ENCODE results near the gene DNAAF8. TPM values are rescaled to one million over a fixed set of nuclear protein-coding genes. Genes with fewer than 3 reads are reported as not detected.
A peak's percentile ranks its signal among the peaks of the same experiment; 100 is the strongest.

DNAAF8 gene
- polyA plus RNA-seq, 3 donors: 0.04 to 0.36 TPM; not detected in 1

- TF ChIP-seq CTCF (IDR thresholded peaks at IDR 0.05): no peak
- H3K79me2 ChIP-seq (ENCODE audit: insufficient read depth, low read length): peaks cover 10% of the 10 kb centered on the region
- H3K27me3 Mint-ChIP-seq (ENCODE audit: low read depth in 3 of 3): no peaks in the 10 kb centered on the region
- peaks cover 26 to 53% of the 10 kb centered on the region in 2 donors for H3K36me3 ChIP-seq (replicated peaks in 1 of 2; ENCODE audit: control insufficient read depth in 1 of 2, insufficient read depth in 2 of 2, low read length in 2 of 2)
- H3K4me3 Mint-ChIP-seq: no peak overlapping the region
- no peak overlapping the region for H3K27ac Mint-ChIP-seq
- H3K4me1 Mint-ChIP-seq: peaks cover 7% of the 10 kb centered on the region
- no peak overlapping the region for H2AFZ ChIP-seq (ENCODE audit: insufficient read depth, low read depth, low read length, poor library complexity, severe bottlenecking)
- H4K20me1 ChIP-seq (ENCODE audit: insufficient read depth, low read length): no peaks in the 10 kb centered on the region
- H3K36me3 Mint-ChIP-seq: peaks cover 38 to 41% of the 10 kb centered on the region in 2 donors
- no peaks in the 10 kb centered on the region for H3K9me3 ChIP-seq (replicated peaks in 1 of 2; ENCODE audit: control insufficient read depth in 1 of 2, insufficient read depth in 1 of 2, low read length in 2 of 2)
- H3K4me2 ChIP-seq (replicated peaks; ENCODE audit: extremely low read depth, low read length, poor library complexity, severe bottlenecking): no peak overlapping the region
- H3K9me3 Mint-ChIP-seq: no peaks in the 10 kb centered on the region
- H3K9ac ChIP-seq (ENCODE audit: insufficient read depth, low read length, poor library complexity, severe bottlenecking): no peak overlapping the region
- no peak overlapping the region for H3K27ac ChIP-seq (ENCODE audit: low read depth in 1 of 2, low read length in 2 of 2)
- intact Hi-C loops (cut with micrococcal nuclease): loop anchor here (5.0 kb wide), 1 partner anchor 72 kb away; the partner anchor contains the start of gene ROGDI (in 2 of the 2)
- no peak for DNase-seq
- H3K4me1 ChIP-seq (ENCODE audit: control insufficient read depth in 1 of 2, insufficient read depth in 2 of 2, low read length in 2 of 2): peaks cover 8 to 12% of the 10 kb centered on the region in 2 donors
- no peaks in the 10 kb centered on the region for H3K27me3 ChIP-seq (ENCODE audit: control insufficient read depth in 2 of 2, insufficient read depth in 2 of 2, low read length in 2 of 2)
- H3K4me3 ChIP-seq (replicated peaks in 1 of 3; ENCODE audit: low read depth in 2 of 3, low read length in 3 of 3): no peak overlapping the region
- 98% methylated on average over 13 of the region's 15 CpGs for WGBS (ENCODE audit: insufficient coverage)
Measured at GRCh38 chr16:4729876-4730275, 4.5 kb upstream of the DNAAF8 start.

- Histone ChIP-seq H3K27me3 (ENCODE audit: control insufficient read depth in 2 of 2, insufficient read depth in 2 of 2, low read length in 2 of 2) (no peaks in the 10 kb centered on the region), H3K27ac (ENCODE audit: low read depth in 1 of 2, low read length in 2 of 2) (peak overlapping the region in 1 of 2 donors; percentile 50), H3K79me2 (ENCODE audit: insufficient read depth, low read length) (peaks cover 10% of the 10 kb centered on the region), H4K20me1 (ENCODE audit: insufficient read depth, low read length) (no peaks in the 10 kb centered on the region), H3K4me2 (replicated peaks; ENCODE audit: extremely low read depth, low read length, poor library complexity, severe bottlenecking) (peak overlapping the region; percentile 99), H3K4me3 (replicated peaks in 1 of 3; ENCODE audit: low read depth in 2 of 3, low read length in 3 of 3) (peak overlapping the region; percentile 61 to 100 (median 89)), H3K36me3 (replicated peaks in 1 of 2; ENCODE audit: control insufficient read depth in 1 of 2, insufficient read depth in 2 of 2, low read length in 2 of 2) (peaks cover 14 to 28% of the 10 kb centered on the region in 2 donors), H2AFZ (ENCODE audit: insufficient read depth, low read depth, low read length, poor library complexity, severe bottlenecking) (peak overlapping the region; percentile 97), H3K4me1 (ENCODE audit: control insufficient read depth in 1 of 2, insufficient read depth in 2 of 2, low read length in 2 of 2) (peaks cover 16 to 20% of the 10 kb centered on the region in 2 donors), H3K9ac (ENCODE audit: insufficient read depth, low read length, poor library complexity, severe bottlenecking) (peak overlapping the region; percentile 60), H3K9me3 (replicated peaks in 1 of 2; ENCODE audit: control insufficient read depth in 1 of 2, insufficient read depth in 1 of 2, low read length in 2 of 2) (no peaks in the 10 kb centered on the region)
- 88% methylated on average over 6 of the region's 17 CpGs for WGBS (ENCODE audit: insufficient coverage)
- no peak for DNase-seq
- Mint-ChIP-seq H3K9me3 (no peaks in the 10 kb centered on the region), H3K4me3 (peak overlapping the region; percentile 87 to 99), H3K36me3 (peaks cover 16 to 22% of the 10 kb centered on the region in 2 donors), H3K4me1 (peaks cover 14% of the 10 kb centered on the region), H3K27ac (peak overlapping the region in 1 of 7 donors; percentile 20), H3K27me3 (ENCODE audit: low read depth in 3 of 3) (peaks cover 0 to 2% (median 0%) of the 10 kb centered on the region in 3 donors)
- TF ChIP-seq CTCF (IDR thresholded peaks at IDR 0.05): no peak
- intact Hi-C loops (cut with micrococcal nuclease): loop anchor here (5.0 kb wide), 1 partner anchor 69 kb away; the partner anchor contains the start of gene ROGDI (in 2 of the 2)
Measured at GRCh38 chr16:4733211-4733742, 1.1 kb upstream of the DNAAF8 start.
